GM23248 (cell line): ENCODE results near the gene PNMA6F. TPM values are rescaled to one million over a fixed set of nuclear protein-coding genes. Genes with fewer than 3 reads are reported as not detected.
"Not testable (repeated sequence)": the region's sequence is repeated elsewhere in the genome, so short reads cannot be mapped to it uniquely, and the experiment has no call there.

ENCODE experiments used
- DNase-seq: peaks from one replicate; pipeline ENCODE4 v3.0.0-alpha.2; 2015
- H2AFZ ChIP-seq: fragments of 200-600 bp; sonication (generic); 2 replicates; pipeline ENCODE4 v1.6.1; 2016; ENCODE audit warnings: antibody characterized with exemption
- H3F3A ChIP-seq: fragments of 200-600 bp; sonication (generic); 2 replicates; pipeline ENCODE4 v1.6.1; 2016; ENCODE audit warnings: mild to moderate bottlenecking, antibody characterized with exemption, mixed run types; ENCODE audit not compliant: insufficient read depth
- H3K27ac ChIP-seq: fragments of 200-600 bp; sonication (generic); 2 replicates; pipeline ENCODE4 v1.5.1; 2016; ENCODE audit warnings: mild to moderate bottlenecking
- H3K27me3 ChIP-seq: fragments of 200-600 bp; sonication (generic); replicated peaks from 2 replicates; pipeline ENCODE4 v1.6.1; 2016; ENCODE audit warnings: mild to moderate bottlenecking; ENCODE audit not compliant: insufficient read depth
- H3K36me3 ChIP-seq: fragments of 200-600 bp; sonication (generic); 2 replicates; pipeline ENCODE4 v1.6.1; 2016; ENCODE audit warnings: low read depth, mild to moderate bottlenecking
- H3K4me1 ChIP-seq: fragments of 200-600 bp; sonication (generic); 2 replicates; pipeline ENCODE4 v1.6.1; 2016; ENCODE audit warnings: mild to moderate bottlenecking; ENCODE audit not compliant: insufficient read depth
- H3K4me2 ChIP-seq: fragments of 200-600 bp; sonication (generic); one replicate; pipeline ENCODE4 v1.6.1; 2016; ENCODE audit warnings: mild to moderate bottlenecking; ENCODE audit not compliant: unreplicated experiment
- H3K4me3 ChIP-seq: fragments of 200-600 bp; sonication (generic); 2 replicates; pipeline ENCODE4 v1.5.1; 2016; ENCODE audit warnings: mild to moderate bottlenecking
- H3K79me2 ChIP-seq: fragments of 200-600 bp; sonication (generic); 2 replicates; pipeline ENCODE4 v1.6.1; 2016; ENCODE audit warnings: mild to moderate bottlenecking; ENCODE audit not compliant: insufficient read depth
- H3K9ac ChIP-seq: fragments of 200-600 bp; sonication (generic); 2 replicates; pipeline ENCODE4 v1.6.1; 2016; ENCODE audit warnings: mild to moderate bottlenecking
- H3K9me2 ChIP-seq: fragments of 200-600 bp; sonication (generic); 2 replicates; pipeline ENCODE4 v1.6.1; 2016; ENCODE audit warnings: mixed run types, mild to moderate bottlenecking, moderate library complexity; ENCODE audit not compliant: insufficient read depth
- H3K9me3 ChIP-seq: fragments of 200-600 bp; sonication (generic); one replicate; pipeline ENCODE4 v1.6.1; 2017; ENCODE audit warnings: low read depth
- H4K20me1 ChIP-seq: fragments of 200-600 bp; sonication (generic); 2 replicates; pipeline ENCODE4 v1.6.0; 2016; ENCODE audit not compliant: insufficient read depth
- EZH2 ChIP-seq: fragments of 200-600 bp; sonication (generic); IDR thresholded peaks from 2 replicates; pipeline ENCODE4 v1.6.1; 2018; ENCODE audit warnings: antibody characterized with exemption, mild to moderate bottlenecking; ENCODE audit not compliant: insufficient read depth, poor library complexity, severe bottlenecking
- EZH2phosphoT487 ChIP-seq: fragments of 200-600 bp; sonication (generic); IDR thresholded peaks from 2 replicates; pipeline ENCODE4 v1.6.1; 2018; ENCODE audit warnings: antibody characterized with exemption, moderate library complexity, mild to moderate bottlenecking, low read depth; ENCODE audit not compliant: insufficient read depth
- WGBS, 2 experiments: methylation state at CpG; one replicate each; pipeline ENCODE4 v1.1.6; 2015 to 2017; ENCODE audit warnings: low lambda C conversion rate in 2 of 2, low coverage in 1 of 2; ENCODE audit errors: missing lambda C conversion rate in 2 of 2; 5-methylcytosine and 5-hydroxymethylcytosine counted together
- in situ Hi-C: fragments of 300-500 bp; cut with MboI; formaldehyde crosslinking; loops from 2 replicates; pipeline ENCODE4 v1.15.0; 2020
- polyA plus RNA-seq: library from polyadenylated mRNA; unstranded; fragments of >200 nt; fragmentation: Nextera tagmentation; extraction: Ambion mirVana; gene quantifications from 2 replicates; pipeline ENCODE4 v1.2.1, GENCODE V29; 2016
- total RNA-seq: library from RNA; depleted of rRNA; stranded (reverse); fragments of >200 nt; shearing (Covaris generic); gene quantifications from 2 replicates; pipeline ENCODE4 v1.2.3, GENCODE V29; 2014

Gene PNMA6F
- total and polyA plus RNA-seq, 2 experiments from 2014 or later, result not detected

DNA sequence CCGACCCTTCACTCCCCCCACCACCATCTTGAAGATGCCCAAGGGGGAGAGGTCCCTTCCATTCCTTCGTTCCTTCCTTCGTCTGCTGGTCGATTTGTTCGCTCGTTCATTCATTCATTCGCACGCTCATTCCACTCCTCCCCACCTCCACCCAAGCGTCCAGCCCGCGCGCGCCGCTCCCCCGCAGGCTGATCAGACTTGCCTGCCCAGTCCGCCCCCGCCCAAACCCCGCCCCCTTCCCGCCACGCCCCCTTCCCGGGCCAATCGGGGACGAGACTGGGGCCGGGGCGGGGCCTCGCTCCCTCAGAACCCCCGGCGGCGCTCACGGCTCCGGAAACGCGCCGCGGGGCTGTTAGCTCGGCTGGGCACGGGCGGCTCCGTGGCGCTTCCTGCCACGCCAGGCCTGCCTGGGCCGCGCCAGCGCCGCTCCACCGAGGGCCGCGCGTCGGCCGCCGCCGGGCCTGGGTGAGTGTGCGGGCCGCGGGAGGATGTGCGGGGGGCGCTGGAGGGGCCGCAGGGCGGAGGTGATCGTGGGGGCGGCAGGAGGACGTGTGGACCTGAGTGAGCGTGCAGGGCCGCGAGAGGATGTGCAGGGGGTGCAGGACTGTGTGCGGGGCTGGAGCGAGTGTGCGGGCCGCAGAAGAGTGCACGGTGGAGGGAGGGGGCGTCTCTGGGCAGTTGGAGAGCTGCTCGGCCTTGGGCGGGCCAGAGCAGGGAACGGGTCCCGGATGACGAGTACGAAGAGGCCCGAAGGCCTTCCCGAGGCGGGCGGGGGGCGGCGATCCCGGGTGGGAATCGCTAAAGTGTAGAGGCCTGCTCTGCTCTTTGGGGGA lies 12.5 kb upstream of the PNMA6F start, which contains the start of gene ZNF275:
Gene ZNF275 (plus strand): TSS at position 333 of the 833 bp plus-strand sequence. CDS start 2,527 bp downstream, outside the sequence.
- H2AFZ ChIP-seq, result peak within 1 kb of the TSS; percentile 60; the same call in 1 of the 2 replicates
- H3K27me3 ChIP-seq, result no peaks in the 10 kb centered on the region
- 0 to 1% methylated on average over 1 to 55 of the region's 86 CpGs for WGBS, 2 experiments
- H3K4me1 ChIP-seq, result no peaks in the 10 kb centered on the region
- peaks cover 3% of the 10 kb centered on the region; the same call in 1 of the 2 replicates for H3F3A ChIP-seq
- no peaks in the 10 kb centered on the region for H3K36me3 ChIP-seq
- peak; percentile 91 for DNase-seq
- H3K9ac ChIP-seq, result peak within 1 kb of the TSS; percentile 99
- no peaks in the 10 kb centered on the region for H4K20me1 ChIP-seq
- H3K4me2 ChIP-seq, result peak within 1 kb of the TSS; percentile 85
- H3K4me3 ChIP-seq, result peak within 1 kb of the TSS; percentile 81
- H3K9me3 ChIP-seq, result no peaks in the 10 kb centered on the region
- in situ Hi-C loops, result no loop called here
- peak within 1 kb of the TSS; percentile 83 for H3K27ac ChIP-seq
- peaks cover 44% of the 10 kb centered on the region for H3K79me2 ChIP-seq
- TF ChIP-seq EZH2phosphoT487 (no peak), EZH2 (no peak)
- H3K9me2 ChIP-seq, result no peaks in the 10 kb centered on the region

DNA sequence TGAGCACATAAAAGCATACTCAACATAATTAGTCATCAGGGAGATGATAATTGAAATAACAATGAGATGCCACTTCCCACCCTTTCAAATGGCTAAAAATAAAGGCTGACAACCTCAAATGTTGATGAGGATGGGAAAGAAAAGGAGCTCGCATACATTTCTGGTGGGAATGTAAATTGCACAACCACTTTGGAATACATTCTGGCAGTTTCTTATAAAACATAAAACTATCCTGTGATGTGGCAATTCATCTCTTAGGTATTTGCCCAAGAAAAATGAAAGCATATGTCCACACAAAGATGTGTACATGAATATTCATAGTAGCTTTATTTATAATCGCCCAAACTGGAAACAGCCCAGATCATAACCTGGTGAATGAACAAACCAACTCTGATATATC lies 11.7 kb upstream of the PNMA6F start:
- DNase-seq, result peak; percentile 69
- H3K4me1 ChIP-seq, result no peaks in the 10 kb centered on the region
- peak overlapping the region; percentile 68 for H3K4me3 ChIP-seq
- H3K27ac ChIP-seq, result peak overlapping the region; percentile 81
- H2AFZ ChIP-seq, result peak overlapping the region; percentile 60; the same call in 1 of the 2 replicates
- H3K36me3 ChIP-seq, result no peaks in the 10 kb centered on the region
- peak overlapping the region; percentile 85 for H3K4me2 ChIP-seq
- H3K79me2 ChIP-seq, result peaks cover 41% of the 10 kb centered on the region
- 10 to 32% methylated on average over 2 of the region's 2 CpGs for WGBS, 2 experiments
- peak overlapping the region; percentile 66 for H3K9ac ChIP-seq
- H4K20me1 ChIP-seq, result no peaks in the 10 kb centered on the region
- no peaks in the 10 kb centered on the region for H3K9me3 ChIP-seq
- in situ Hi-C loops, result no loop called here
- H3K9me2 ChIP-seq, result no peaks in the 10 kb centered on the region
- peaks cover 3% of the 10 kb centered on the region; the same call in 1 of the 2 replicates for H3F3A ChIP-seq
- H3K27me3 ChIP-seq, result no peaks in the 10 kb centered on the region
- TF ChIP-seq EZH2phosphoT487 (no peak), EZH2 (no peak)

DNA sequence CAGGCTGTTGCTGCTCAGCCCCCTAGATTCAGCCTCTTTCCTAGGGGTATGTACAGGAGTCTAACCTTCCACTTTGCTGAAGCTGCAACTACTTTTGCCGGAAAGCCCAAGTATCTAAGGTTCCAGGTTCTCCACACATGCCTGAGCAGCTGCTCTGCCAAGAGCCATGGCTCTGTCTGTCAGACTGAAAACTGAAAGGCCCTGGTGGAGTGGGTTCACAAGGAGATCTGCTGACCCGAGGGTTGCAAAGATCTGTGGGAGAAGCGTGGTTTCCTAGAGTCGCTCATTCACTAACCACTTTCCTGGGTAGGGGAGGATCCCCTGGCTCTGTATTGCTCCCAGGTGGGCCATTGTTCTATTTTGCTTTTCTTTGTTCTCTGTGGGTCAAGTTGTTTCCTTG lies 6.0 kb upstream of the PNMA6F start:
- H3K4me2 ChIP-seq, result no peak overlapping the region
- H2AFZ ChIP-seq, result no peak overlapping the region
- no peak overlapping the region for H3K27ac ChIP-seq
- TF ChIP-seq EZH2, result no peak
- no peak for TF ChIP-seq EZH2phosphoT487
- H3K4me1 ChIP-seq, result no peaks in the 10 kb centered on the region
- no peaks in the 10 kb centered on the region for H3K9me2 ChIP-seq
- DNase-seq, result no peak
- no peaks in the 10 kb centered on the region for H3F3A ChIP-seq
- in situ Hi-C loops, result no loop called here
- H3K4me3 ChIP-seq, result no peak overlapping the region
- H3K27me3 ChIP-seq, result no peaks in the 10 kb centered on the region
- 49 to 55% methylated on average over 4 of the region's 4 CpGs for WGBS, 2 experiments
- no peaks in the 10 kb centered on the region for H4K20me1 ChIP-seq
- no peaks in the 10 kb centered on the region for H3K79me2 ChIP-seq
- H3K36me3 ChIP-seq, result no peaks in the 10 kb centered on the region
- no peak overlapping the region for H3K9ac ChIP-seq
- no peaks in the 10 kb centered on the region for H3K9me3 ChIP-seq

DNA sequence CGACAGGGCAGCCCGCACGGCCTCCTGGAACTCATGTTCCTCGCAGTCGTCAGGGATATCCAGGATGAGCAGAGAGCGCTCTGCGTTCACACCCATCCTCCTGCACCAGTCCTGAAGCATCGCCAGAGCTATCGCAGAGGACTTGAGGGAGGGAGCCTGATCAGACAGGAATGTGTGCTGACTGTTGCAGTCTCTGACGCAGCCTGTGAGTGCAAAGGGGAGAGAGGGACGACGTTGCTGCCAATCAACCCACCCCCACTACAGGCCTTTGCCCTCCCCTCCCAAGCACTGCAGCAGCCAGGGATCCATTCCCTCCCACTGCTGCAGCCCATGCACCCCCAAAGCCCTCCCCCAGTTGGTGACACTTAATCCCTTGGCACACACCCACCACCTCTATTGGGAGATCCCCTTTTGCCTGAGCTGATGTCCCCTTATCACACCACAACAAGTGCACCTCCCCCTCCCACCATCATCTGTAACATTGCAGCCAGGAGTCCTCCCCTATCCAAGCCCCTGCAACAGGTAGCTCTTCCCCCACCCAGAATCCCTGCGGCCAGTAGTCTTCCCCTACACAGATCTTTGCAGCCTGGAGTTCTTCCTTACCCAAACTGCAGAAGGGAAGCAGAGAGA lies 897 bp downstream of the PNMA6F start:
- H2AFZ ChIP-seq, result no peak overlapping the region
- in situ Hi-C loops, result no loop called here
- no peak overlapping the region for H3K4me2 ChIP-seq
- H3K36me3 ChIP-seq, result no peaks in the 10 kb centered on the region
- no peaks in the 10 kb centered on the region for H3K27me3 ChIP-seq
- no peak overlapping the region for H3K9ac ChIP-seq
- no peak overlapping the region for H3K27ac ChIP-seq
- no peaks in the 10 kb centered on the region for H3K9me3 ChIP-seq
- DNase-seq, result peak; percentile 31
- H3K79me2 ChIP-seq, result no peaks in the 10 kb centered on the region
- TF ChIP-seq EZH2phosphoT487 (no peak), EZH2 (no peak)
- H3F3A ChIP-seq, result no peaks in the 10 kb centered on the region
- 0% methylated on average over 3 of the region's 13 CpGs; no CpG with 5 or more reads in 1 of the 2 experiments for WGBS, 2 experiments
- no peaks in the 10 kb centered on the region for H3K4me1 ChIP-seq
- H4K20me1 ChIP-seq, result no peaks in the 10 kb centered on the region
- H3K4me3 ChIP-seq, result no peak overlapping the region
- H3K9me2 ChIP-seq, result no peaks in the 10 kb centered on the region

DNA sequence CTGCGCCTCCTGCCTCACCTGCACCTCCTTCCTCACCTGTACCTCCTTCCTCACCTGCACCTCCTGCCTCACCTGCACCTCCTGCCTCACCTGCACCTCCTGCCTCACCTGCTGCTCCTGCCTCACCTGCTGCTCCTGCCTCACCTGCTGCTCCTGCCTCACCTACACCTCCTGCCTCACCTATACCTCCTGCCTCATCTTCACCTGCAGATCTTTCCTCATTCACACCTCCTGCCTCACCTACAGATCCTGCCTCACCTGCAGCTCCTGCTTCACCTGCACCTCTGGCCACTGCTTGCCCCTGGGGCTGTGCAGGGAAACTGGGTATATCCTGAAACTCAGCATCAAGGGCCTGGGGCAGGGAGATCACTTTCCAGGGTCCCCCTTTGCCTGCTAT lies 1.5 kb downstream of the PNMA6F start:
- DNase-seq, H3K9me3 ChIP-seq, H2AFZ ChIP-seq, H3K4me2 ChIP-seq, H3K79me2 ChIP-seq, H3K36me3 ChIP-seq, H3F3A ChIP-seq, H3K4me1 ChIP-seq, H3K27ac ChIP-seq, H3K27me3 ChIP-seq, H4K20me1 ChIP-seq, H3K9me2 ChIP-seq, H3K4me3 ChIP-seq, in situ Hi-C loops, H3K9ac ChIP-seq: not testable (repeated sequence)
- 90% methylated on average over 1 of the region's 1 CpG; no CpG with 5 or more reads in 1 of the 2 experiments for WGBS, 2 experiments
